GM21825 (cell line): ENCODE data around the gene TNRC6C.

Source experiments
- ATAC-seq: cut with Tn5 transposase; IDR thresholded peaks from one replicate; pipeline ENCODE4 v1.9.1; 2021; ENCODE audit warnings: mild to moderate bottlenecking, moderate library complexity; ENCODE audit not compliant: unreplicated experiment

The TNRC6C gene

DNA sequence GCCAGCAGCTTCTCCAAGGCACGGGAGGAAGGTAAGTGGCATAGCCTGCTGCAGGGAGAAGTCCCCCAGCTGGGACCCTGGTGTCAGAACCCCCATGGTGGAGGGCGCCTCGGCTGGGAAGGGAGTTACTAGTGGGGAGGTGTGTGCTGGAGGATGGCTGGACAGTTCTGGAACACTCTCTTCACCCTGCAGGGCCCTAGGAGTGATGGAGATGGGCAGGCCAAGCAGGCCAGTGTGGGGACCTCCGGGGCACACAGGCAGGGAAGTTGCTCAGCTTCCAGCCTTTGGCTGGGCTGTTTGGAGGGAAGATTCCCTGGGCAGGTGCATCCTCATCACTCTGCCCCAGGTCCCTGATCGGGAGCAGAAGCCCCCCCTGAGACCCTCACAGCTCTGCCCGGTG lies 188.4 kb downstream of the TNRC6C start:
- ATAC-seq, result no peak

DNA sequence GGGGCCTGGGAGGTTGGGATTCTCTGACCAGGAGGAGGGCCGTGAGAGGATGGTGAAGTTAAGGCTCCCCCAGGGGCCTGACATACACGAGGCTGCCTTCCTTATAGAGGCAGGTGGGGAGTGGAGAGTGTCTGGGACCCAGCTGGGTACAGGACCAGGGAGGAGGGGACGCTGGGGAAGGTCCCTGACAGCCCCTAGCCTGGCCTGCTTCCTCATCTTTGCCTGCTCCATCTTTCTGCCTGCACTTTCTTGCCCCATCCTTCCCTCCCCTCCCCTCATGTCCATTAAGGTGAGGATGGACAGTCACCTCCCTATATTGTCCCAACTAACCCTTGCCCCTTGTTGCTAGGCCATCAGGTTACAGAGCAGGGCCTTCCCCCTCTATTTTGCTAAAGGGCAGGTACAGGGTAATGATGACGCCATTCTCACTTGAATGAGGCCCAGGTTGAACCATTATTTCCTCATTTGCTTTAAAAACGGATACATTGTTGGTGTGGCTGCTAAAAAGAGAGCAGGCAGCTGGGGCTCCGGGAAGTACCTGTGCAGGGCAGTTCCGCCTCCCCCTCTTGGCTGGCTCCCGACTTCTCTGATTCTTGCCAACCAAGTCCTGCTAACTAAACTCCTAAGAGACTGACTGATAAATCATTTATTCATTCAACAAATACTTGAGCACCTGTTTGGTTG lies 189.0 kb downstream of the TNRC6C start:
- peak; percentile 32 for ATAC-seq

GRCh38 chr17:78148286-78149016 lies 189.9 kb downstream of the TNRC6C start:
- no peak for ATAC-seq

- ATAC-seq, result no peak
Measured at GRCh38 chr17:78151514-78152008, 193.1 kb downstream of the TNRC6C start.

GRCh38 chr17:78154903-78155811 lies 196.7 kb downstream of the TNRC6C start:
- ATAC-seq, result peak; percentile 57
